Panc1 (cell line): Measurements from ENCODE around the gene TRIO. TPM values are rescaled to one million over a fixed set of nuclear protein-coding genes. Genes with fewer than 3 reads are reported as not detected.

ENCODE experiments used
- ATAC-seq: fragments of 200-7000 bp; cut with Tn5 transposase; 2 replicates; pipeline ENCODE4 v1.9.1; 2020; ENCODE audit warnings: mild to moderate bottlenecking, moderate library complexity
- BruUV-seq: library from RNA; stranded (reverse); fragments of 400-500 nt; replicated peaks from 2 replicates; lab custom pipeline; 2021; lab: Mats Ljungman, UMichigan
- CTCF ChIA-PET: fragments of 300-600 bp; sonication (Branson Sonifier 250); formaldehyde crosslinking; loops from one replicate; lab custom pipeline; 2022; ENCODE audit warnings: antibody characterized with exemption; lab: Charles Lee
- POLR2A ChIA-PET: fragments of 300-600 bp; sonication (Branson Sonifier 250); formaldehyde crosslinking; loops from one replicate; lab custom pipeline; 2022; ENCODE audit warnings: antibody characterized with exemption; lab: Charles Lee
- DNase-seq: peaks from one replicate; pipeline ENCODE4 v3.0.0-alpha.2; 2010; ENCODE audit warnings: low read depth, low spot score
- H3K27ac ChIP-seq: 2 replicates; pipeline ENCODE4 v1.5.1; 2011; ENCODE audit warnings: mild to moderate bottlenecking, low read length, inconsistent platforms
- H3K27me3 ChIP-seq: fragments of 200-500 bp; sonication (Bioruptor generic); 2 replicates; pipeline ENCODE4 v1.6.0; 2014; ENCODE audit warnings: low read length, inconsistent platforms; ENCODE audit not compliant: control insufficient read depth, insufficient read depth
- H3K36me3 ChIP-seq: fragments of 200-500 bp; sonication (Bioruptor generic); 2 replicates; pipeline ENCODE4 v1.5.1; 2014; ENCODE audit warnings: inconsistent platforms, mild to moderate bottlenecking, low read length, moderate library complexity; ENCODE audit not compliant: control insufficient read depth, insufficient read depth
- H3K4me1 ChIP-seq: 2 replicates; pipeline ENCODE4 v1.5.1; 2011; ENCODE audit warnings: inconsistent platforms, mild to moderate bottlenecking, low read length, moderate library complexity; ENCODE audit not compliant: control insufficient read depth, insufficient read depth
- H3K4me3 ChIP-seq, 2 experiments: 2 replicates each; pipeline ENCODE4 v1.5.1; 2011 to 2012; ENCODE audit warnings: low read depth in 2 of 2, low read length in 2 of 2, mild to moderate bottlenecking in 2 of 2, inconsistent platforms in 1 of 2, moderate library complexity in 1 of 2
- H3K9me3 ChIP-seq: fragments of 200-500 bp; sonication (Bioruptor generic); 2 replicates; pipeline ENCODE4 v1.5.1; 2014; ENCODE audit warnings: low read depth, mild to moderate bottlenecking, inconsistent platforms, low read length, moderate library complexity; ENCODE audit not compliant: control insufficient read depth, insufficient read depth
- CTCF ChIP-seq: fragments of 450-650 bp; IDR thresholded peaks from 2 replicates; pipeline ENCODE4 v1.5.1; 2017; ENCODE audit warnings: mild to moderate bottlenecking
- POLR2AphosphoS5 ChIP-seq: IDR thresholded peaks from 2 replicates; pipeline ENCODE4 v1.6.1; 2012; ENCODE audit warnings: mild to moderate bottlenecking, low read depth, low read length, moderate library complexity
- REST ChIP-seq, 2 experiments: IDR thresholded peaks; 2 replicates each; pipeline ENCODE4 v1.6.1; 2011 to 2012; ENCODE audit warnings: low read depth in 2 of 2, control low read depth in 1 of 2, low read length in 1 of 2, mild to moderate bottlenecking in 1 of 2, moderate library complexity in 1 of 2; ENCODE audit not compliant: insufficient read depth in 1 of 2
- SIN3A ChIP-seq: IDR thresholded peaks from 2 replicates; pipeline ENCODE4 v1.6.1; 2012; ENCODE audit warnings: low read depth, mild to moderate bottlenecking, low read length, moderate library complexity, borderline replicate concordance; ENCODE audit not compliant: insufficient read depth
- TCF7L2 ChIP-seq: IDR thresholded peaks from 2 replicates; pipeline ENCODE4 v1.6.1; 2011; ENCODE audit warnings: mild to moderate bottlenecking, low read depth, low read length, inconsistent platforms
- in situ Hi-C: cut with HindIII; loops from 2 replicates; pipeline ENCODE4 v1.10.0; 2016; ENCODE audit warnings: low sequenced_read_pairs, low pct_unique_long_range_greater_than_20kb
- intact Hi-C: fragments of 100-400 bp; cut with micrococcal nuclease; formaldehyde crosslinking; loops from one replicate; pipeline ENCODE4 v1.10.0; 2022; ENCODE audit not compliant: unreplicated experiment
- total RNA-seq: library from RNA; stranded (reverse); gene quantifications from one replicate; pipeline ENCODE4 v1.2.1, GENCODE V29; 2021; ENCODE audit not compliant: unreplicated experiment

The TRIO gene
- total RNA-seq, 1 experiment from 2014 or later = 349 TPM

GRCh38 chr5:14341571-14342230 lies 198.6 kb downstream of the TRIO start:
- POLR2A ChIA-PET = no interaction called here
- intact Hi-C loops = no loop called here
- ATAC-seq = peak; percentile 22; the same call in 1 of the 2 replicates

GRCh38 chr5:14342306-14342705 lies 199.2 kb downstream of the TRIO start:
- no peak for DNase-seq
- intact Hi-C loops = no loop called here
- POLR2A ChIA-PET = no interaction called here

More at GRCh38 chr5:14341571-14342230, 198.6 kb downstream of the TRIO start:
- CTCF ChIA-PET = interaction anchor here (0.5 kb wide), 1 partner anchor 380 kb away, joined by 7 read pairs; no protein-coding TSS in a partner anchor
- DNase-seq = no peak
- TF ChIP-seq CTCF = no peak
- TF ChIP-seq POLR2AphosphoS5 = no peak
- TF ChIP-seq REST (IDR thresholded peaks at IDR 0.05; ENCODE audit: insufficient read depth in 1 of 2, low read depth in 2 of 2, low read length in 1 of 2) = no peak
- TF ChIP-seq SIN3A = no peak
- TF ChIP-seq TCF7L2 = no peak
- no peak overlapping the region for H3K27ac ChIP-seq
- no peaks in the 10 kb centered on the region for H3K27me3 ChIP-seq
- no peaks in the 10 kb centered on the region for H3K9me3 ChIP-seq
- in situ Hi-C loops = no loop called here
- peaks cover 49% of the 10 kb centered on the region for H3K36me3 ChIP-seq
- H3K4me3 ChIP-seq = no peak overlapping the region
- no TSS peak for BruUV-seq
- peaks cover 18% of the 10 kb centered on the region for H3K4me1 ChIP-seq

More at GRCh38 chr5:14342306-14342705, 199.2 kb downstream of the TRIO start:
- no peaks in the 10 kb centered on the region for H3K27me3 ChIP-seq
- in situ Hi-C loops = no loop called here
- CTCF ChIA-PET = interaction anchor here (0.7 kb wide), 1 partner anchor 63 kb away, joined by 5 read pairs; no protein-coding TSS in a partner anchor
- TF ChIP-seq POLR2AphosphoS5 (no peak), TCF7L2 (no peak), REST (IDR thresholded peaks at IDR 0.05; ENCODE audit: insufficient read depth in 1 of 2, low read depth in 2 of 2, low read length in 1 of 2) (no peak), CTCF (no peak), SIN3A (no peak)
- no TSS peak for BruUV-seq
- H3K9me3 ChIP-seq = no peaks in the 10 kb centered on the region
- ATAC-seq = peak; percentile 49
- peaks cover 43% of the 10 kb centered on the region for H3K36me3 ChIP-seq
- H3K4me1 ChIP-seq = peaks cover 18% of the 10 kb centered on the region
- H3K4me3 ChIP-seq = no peak overlapping the region
- no peak overlapping the region for H3K27ac ChIP-seq
